Uterus (tissue), 2 donors: ENCODE data around the gene GPRC5C.

Experiments used
- POLR2A ChIP-seq, 2 donors: fragments of 450-650 bp; IDR thresholded peaks; one replicate each; pipeline ENCODE4 v1.6.1; 2016; ENCODE audit warnings: antibody characterized with exemption in 2 of 2, mild to moderate bottlenecking in 1 of 2, moderate library complexity in 1 of 2
- TF ChIP-seq, protein P1 (sequence below), 4 experiments: fragments of 200-600 bp in 2 of 4; fragments of 450-650 bp in 2 of 4; sonication (generic) in 2 of 4; IDR thresholded peaks; one replicate each; pipeline ENCODE4 v1.5.1; 2016 to 2019; ENCODE audit warnings: antibody characterized with exemption in 4 of 4, mild to moderate bottlenecking in 2 of 4, moderate library complexity in 1 of 4

DNA sequence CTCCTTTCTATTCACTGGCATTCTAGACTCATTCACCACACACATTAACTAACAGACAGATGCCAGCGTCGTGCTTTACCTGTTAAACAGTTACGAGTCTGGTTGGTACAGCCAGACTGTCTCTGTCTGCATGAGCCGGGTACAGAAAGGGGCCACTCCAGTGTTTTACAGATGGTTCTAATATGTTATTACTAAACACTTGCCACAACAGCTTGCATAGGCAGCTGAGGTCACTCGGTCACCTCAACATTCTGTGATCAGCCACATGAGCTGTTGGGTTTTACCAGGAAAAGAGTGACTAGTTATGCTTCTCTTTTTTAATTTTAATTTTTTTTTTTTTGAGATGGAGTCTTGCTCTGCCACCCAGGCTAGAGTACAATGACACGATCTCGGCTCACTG lies 59.7 kb downstream of the GPRC5C start:
- TF ChIP-seq, protein P1, sequence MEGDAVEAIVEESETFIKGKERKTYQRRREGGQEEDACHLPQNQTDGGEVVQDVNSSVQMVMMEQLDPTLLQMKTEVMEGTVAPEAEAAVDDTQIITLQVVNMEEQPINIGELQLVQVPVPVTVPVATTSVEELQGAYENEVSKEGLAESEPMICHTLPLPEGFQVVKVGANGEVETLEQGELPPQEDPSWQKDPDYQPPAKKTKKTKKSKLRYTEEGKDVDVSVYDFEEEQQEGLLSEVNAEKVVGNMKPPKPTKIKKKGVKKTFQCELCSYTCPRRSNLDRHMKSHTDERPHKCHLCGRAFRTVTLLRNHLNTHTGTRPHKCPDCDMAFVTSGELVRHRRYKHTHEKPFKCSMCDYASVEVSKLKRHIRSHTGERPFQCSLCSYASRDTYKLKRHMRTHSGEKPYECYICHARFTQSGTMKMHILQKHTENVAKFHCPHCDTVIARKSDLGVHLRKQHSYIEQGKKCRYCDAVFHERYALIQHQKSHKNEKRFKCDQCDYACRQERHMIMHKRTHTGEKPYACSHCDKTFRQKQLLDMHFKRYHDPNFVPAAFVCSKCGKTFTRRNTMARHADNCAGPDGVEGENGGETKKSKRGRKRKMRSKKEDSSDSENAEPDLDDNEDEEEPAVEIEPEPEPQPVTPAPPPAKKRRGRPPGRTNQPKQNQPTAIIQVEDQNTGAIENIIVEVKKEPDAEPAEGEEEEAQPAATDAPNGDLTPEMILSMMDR (IDR thresholded peaks at IDR 0.05), result no peak
- TF ChIP-seq POLR2A (IDR thresholded peaks at IDR 0.05), result no peak
